DMS53 (cell line): ENCODE data around the gene ACKR3.

Experiments
- DNase-seq: peaks from one replicate; lab custom pipeline; 2025; lab: John Stamatoyannopoulos, UW

Gene ACKR3

GRCh38 chr2:236612737-236613136 lies 43.1 kb downstream of the ACKR3 start:
- DNase-seq = no peak

- no peak for DNase-seq
Measured at GRCh38 chr2:236613612-236614011, 44.0 kb downstream of the ACKR3 start.

- no peak for DNase-seq
Measured at GRCh38 chr2:236614551-236614950, 44.9 kb downstream of the ACKR3 start.

- no peak for DNase-seq
Measured at GRCh38 chr2:236616031-236616430, 46.4 kb downstream of the ACKR3 start.

- DNase-seq = no peak
Measured at GRCh38 chr2:236616624-236617023, 47.0 kb downstream of the ACKR3 start.

GRCh38 chr2:236617221-236617737 lies 47.7 kb downstream of the ACKR3 start:
- no peak for DNase-seq

- DNase-seq = no peak
Measured at GRCh38 chr2:236617796-236618195, 48.2 kb downstream of the ACKR3 start.

- DNase-seq = no peak
Measured at GRCh38 chr2:236618370-236618769, 48.7 kb downstream of the ACKR3 start.

GRCh38 chr2:236619910-236620612 lies 50.4 kb downstream of the ACKR3 start:
- no peak for DNase-seq

GRCh38 chr2:236621786-236622185 lies 52.2 kb downstream of the ACKR3 start:
- no peak for DNase-seq

GRCh38 chr2:236622201-236622600 lies 52.6 kb downstream of the ACKR3 start:
- no peak for DNase-seq

GRCh38 chr2:236622660-236623059 lies 53.0 kb downstream of the ACKR3 start:
- no peak for DNase-seq

- DNase-seq = no peak
Measured at GRCh38 chr2:236623816-236624215, 54.2 kb downstream of the ACKR3 start.

- DNase-seq = no peak
Measured at GRCh38 chr2:236625156-236625690, 55.6 kb downstream of the ACKR3 start.

GRCh38 chr2:236626391-236627150 lies 56.9 kb downstream of the ACKR3 start:
- DNase-seq = no peak

- DNase-seq = no peak
Measured at GRCh38 chr2:236627193-236627592, 57.6 kb downstream of the ACKR3 start.

GRCh38 chr2:236627841-236628240 lies 58.2 kb downstream of the ACKR3 start:
- DNase-seq = no peak

- no peak for DNase-seq
Measured at GRCh38 chr2:236628256-236628901, 58.8 kb downstream of the ACKR3 start.

GRCh38 chr2:236628981-236629605 lies 59.5 kb downstream of the ACKR3 start:
- no peak for DNase-seq

- no peak for DNase-seq
Measured at GRCh38 chr2:236629961-236630872, 60.6 kb downstream of the ACKR3 start.

- no peak for DNase-seq
Measured at GRCh38 chr2:236631281-236631855, 61.7 kb downstream of the ACKR3 start.
